GM12878 (cell line): Measurements from ENCODE around the gene TMEM184C. TPM values are rescaled to one million over a fixed set of nuclear protein-coding genes. Genes with fewer than 3 reads are reported as not detected.

ENCODE experiments used
- ATAC-seq: fragments of 200-7000 bp; cut with Tn5 transposase; 3 replicates; pipeline ENCODE4 v1.9.1; 2020; ENCODE audit warnings: mild to moderate bottlenecking, moderate library complexity
- BruUV-seq: library from RNA; stranded (reverse); fragments of 400-500 nt; replicated peaks from 2 replicates; lab custom pipeline; 2021; lab: Mats Ljungman, UMichigan
- CTCF ChIA-PET: fragments of 300-600 bp; sonication (Branson Sonifier 250); formaldehyde crosslinking; extraction: SDS; loops from one replicate; lab custom pipeline; 2021; ENCODE audit warnings: inconsistent platforms; lab: Yijun Ruan, JAX
- POLR2A ChIA-PET: fragments of 350-600 bp; formaldehyde crosslinking; extraction: SDS; loops from one replicate; lab custom pipeline; 2021; ENCODE audit warnings: inconsistent platforms; lab: Charles Lee
- RAD21 ChIA-PET: fragments of 300-600 bp; sonication (Branson Sonifier 250); formaldehyde crosslinking; loops from one replicate; lab custom pipeline; 2023; ENCODE audit warnings: antibody characterized with exemption; ENCODE audit not compliant: unreplicated experiment; lab: Charles Lee
- SMC1A ChIA-PET: fragments of 300-600 bp; sonication (Branson Sonifier 250); formaldehyde crosslinking; loops from one replicate; lab custom pipeline; 2023; ENCODE audit not compliant: unreplicated experiment, uncharacterized antibody; lab: Charles Lee
- DNase-seq: peaks from one replicate; pipeline ENCODE4 v3.0.0-alpha.2; 2011; ENCODE audit warnings: low read depth, low spot score
- FAIRE-seq: peaks from 3 replicates; lab custom pipeline; 2011; peaks lifted over from hg19 to GRCh38; lab: Jason Lieb, UNC
- H2AFZ ChIP-seq: 2 replicates; pipeline ENCODE4 v1.6.0; 2011; ENCODE audit warnings: low read depth, low read length, control low read depth; ENCODE audit not compliant: control insufficient read depth
- H3K27ac ChIP-seq: 2 replicates; pipeline ENCODE4 v1.5.1; 2011; ENCODE audit warnings: control low read depth; ENCODE audit not compliant: control insufficient read depth, insufficient read depth
- H3K27me3 ChIP-seq, 2 experiments: replicated peaks in 1 of 2; 2 replicates each; pipeline versions ENCODE4 v1.6.0 to v1.6.1; 2011; ENCODE audit warnings: low read length in 1 of 2; ENCODE audit not compliant: control insufficient read depth in 2 of 2, insufficient read depth in 2 of 2
- H3K36me3 ChIP-seq, 2 experiments: 2 replicates each; pipeline ENCODE4 v1.5.1; 2011; ENCODE audit warnings: low read length in 1 of 2; ENCODE audit not compliant: control insufficient read depth in 2 of 2, insufficient read depth in 2 of 2
- H3K4me1 ChIP-seq: 2 replicates; pipeline ENCODE4 v1.6.1; 2011; ENCODE audit warnings: mild to moderate bottlenecking, low read length, moderate library complexity, mixed read lengths; ENCODE audit not compliant: control insufficient read depth, insufficient read depth
- H3K4me2 ChIP-seq: 2 replicates; pipeline ENCODE4 v1.6.0; 2011; ENCODE audit warnings: control low read depth; ENCODE audit not compliant: control insufficient read depth, insufficient read depth
- H3K4me3 ChIP-seq: fragments of 200-600 bp; sonication (generic); 2 replicates; pipeline ENCODE4 v1.5.1; 2016
- H3K79me2 ChIP-seq: 2 replicates; pipeline ENCODE4 v1.6.0; 2011; ENCODE audit warnings: low read length; ENCODE audit not compliant: control insufficient read depth, insufficient read depth
- H3K9ac ChIP-seq: 2 replicates; pipeline ENCODE4 v1.8.0; 2011; ENCODE audit warnings: low read length, control low read depth, mixed read lengths; ENCODE audit not compliant: control insufficient read depth, insufficient read depth
- H3K9me3 ChIP-seq: replicated peaks from 3 replicates; pipeline ENCODE4 v1.5.1; 2011; ENCODE audit warnings: mild to moderate bottlenecking, low read length; ENCODE audit not compliant: control insufficient read depth, insufficient read depth
- H4K20me1 ChIP-seq: 2 replicates; pipeline ENCODE4 v1.6.0; 2011; ENCODE audit not compliant: control insufficient read depth, insufficient read depth
- ATF7 ChIP-seq: fragments of 450-650 bp; IDR thresholded peaks from 2 replicates; pipeline ENCODE4 v1.6.1; 2016; ENCODE audit warnings: low read depth, mild to moderate bottlenecking
- BHLHE40 ChIP-seq, 2 experiments: fragments of 450-650 bp in 1 of 2; IDR thresholded peaks; 2 replicates each; pipeline ENCODE4 v1.6.1; 2011 to 2017; ENCODE audit warnings: low read depth in 2 of 2, borderline replicate concordance in 1 of 2, improper control_type of control experiment in 1 of 2, low read length in 1 of 2, mild to moderate bottlenecking in 1 of 2
- JUNB ChIP-seq: IDR thresholded peaks from 2 replicates; pipeline ENCODE4 v1.6.1; 2016; ENCODE audit warnings: antibody characterized with exemption, mild to moderate bottlenecking
- LARP7 ChIP-seq: fragments of 450-650 bp; IDR thresholded peaks from 2 replicates; pipeline ENCODE4 v1.6.1; 2017; ENCODE audit warnings: mild to moderate bottlenecking
- RAD51 ChIP-seq: fragments of 450-650 bp; IDR thresholded peaks from 2 replicates; pipeline ENCODE4 v1.6.1; 2016; ENCODE audit warnings: moderate library complexity, mild to moderate bottlenecking, inconsistent platforms
- ZBTB33 ChIP-seq: fragments of 450-650 bp; IDR thresholded peaks from 2 replicates; pipeline ENCODE4 v1.6.1; 2017; ENCODE audit warnings: mild to moderate bottlenecking
- WGBS: methylation state at CpG from one replicate; pipeline ENCODE4 v1.1.6; 2016; ENCODE audit warnings: low lambda C conversion rate; ENCODE audit not compliant: insufficient replicate concordance, insufficient coverage; ENCODE audit errors: missing lambda C conversion rate; 5-methylcytosine and 5-hydroxymethylcytosine counted together
- in situ Hi-C: fragments of 300-500 bp; cut with MboI; formaldehyde crosslinking; loops from 9 replicates; pipeline ENCODE4 v1.14.3; 2018; ENCODE audit warnings: mixed read lengths
- intact Hi-C: fragments of 100-400 bp; cut with micrococcal nuclease; formaldehyde crosslinking; loops from one replicate; pipeline ENCODE4 v1.14.2; 2022; ENCODE audit not compliant: unreplicated experiment
- polyA plus RNA-seq, 11 experiments: library from polyadenylated mRNA; depleted of rRNA in 4 of 11; unstranded in 6 of 11; stranded (reverse) in 5 of 11; fragments of >200 nt; fragmentation: Nextera tagmentation in 4 of 11; fragmentation: Illumina TruSeq in 1 of 11; extraction: Ambion mirVana in 4 of 11; extraction: Trizol in 1 of 11; gene quantifications; 1 replicate in 1 of 11; 2 replicates in 10 of 11; pipeline versions ENCODE4 v1.2.1 to v1.2.3, GENCODE V29; 2011 to 2016; ENCODE audit warnings: inconsistent platforms in 2 of 11, missing spikeins in 2 of 11, low read depth in 1 of 11
- total RNA-seq, 4 experiments: library from RNA; depleted of rRNA in 3 of 4; stranded (reverse); fragments of >200 nt in 3 of 4; fragmentation: Illumina TruSeq in 1 of 4; extraction: Trizol in 1 of 4; gene quantifications; 2 replicates each; pipeline versions ENCODE4 v1.2.1 to v1.2.3, GENCODE V29; 2013 to 2021

TMEM184C gene
- total and polyA plus RNA-seq, 10 of the 15 experiments (the other 5 are each of a cell fraction or from before 2014, with no cell fraction given), result 3.4 to 22.6 (median 18.2) TPM

DNA sequence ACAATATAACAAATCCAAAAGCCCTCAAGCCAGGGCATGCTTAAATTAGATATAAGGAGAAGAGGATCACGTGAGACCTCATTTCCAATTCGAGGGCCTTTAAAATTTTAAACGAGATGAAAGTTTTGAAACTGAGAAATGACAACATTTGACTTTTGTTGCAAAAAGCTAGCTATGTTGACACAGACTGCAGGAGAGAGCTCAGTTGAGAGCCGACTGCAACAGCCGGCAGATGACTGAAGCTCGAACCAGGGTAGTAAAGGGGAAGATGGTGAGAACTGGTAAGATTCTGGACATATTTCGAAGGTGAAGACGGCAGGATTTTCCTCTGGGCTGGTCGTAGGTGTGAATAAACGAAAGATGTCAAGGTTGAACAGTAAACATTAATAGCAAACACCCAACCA lies 66.0 kb downstream of the TMEM184C start:
- RAD21 ChIA-PET, result interaction anchor here (0.7 to 2.7 kb wide), 7 partner anchors 49 to 183 kb away, joined by 3 to 26 read pairs (median 4); partner anchors contain the start of genes ARHGAP10 and TMEM184C
- Histone ChIP-seq H4K20me1 (no peaks in the 10 kb centered on the region), H3K9ac (peak overlapping the region; percentile 72), H3K4me2 (peak overlapping the region; percentile 68), H3K4me3 (peak overlapping the region; percentile 90), H3K4me1 (peaks cover 3% of the 10 kb centered on the region), H3K27me3 (no peaks in the 10 kb centered on the region), H3K79me2 (peaks cover 22% of the 10 kb centered on the region), H3K27ac (peak overlapping the region; percentile 65), H2AFZ (peak overlapping the region; percentile 90), H3K36me3 (peaks cover 1 to 5% of the 10 kb centered on the region in 2 experiments; a peak in 2 of 4 replicates), H3K9me3 (no peaks in the 10 kb centered on the region; the same call in 2 of the 3 replicates)
- ATAC-seq (peak; percentile 40), DNase-seq (no peak), FAIRE-seq (peak; percentile 23)
- in situ Hi-C loops, result no loop called here
- no TSS peak for BruUV-seq
- POLR2A ChIA-PET, result interaction anchor here (0.6 to 2.0 kb wide), 10 partner anchors 9 to 172 kb away, joined by 3 to 11 read pairs (median 4); partner anchors contain the start of genes ARHGAP10 and TMEM184C
- intact Hi-C loops, result no loop called here
- SMC1A ChIA-PET, result interaction anchor here (0.6 to 3.4 kb wide), 8 partner anchors 25 to 377 kb away, joined by 3 to 28 read pairs (median 8); partner anchors contain the start of gene TMEM184C
- no peak for TF ChIP-seq ZBTB33
- peak in 1 of 2 experiments; percentile 63; a peak in 2 of 4 replicates for TF ChIP-seq BHLHE40 (IDR thresholded peaks at IDR 0.05; ENCODE audit: borderline replicate concordance in 1 of 2, low read depth in 2 of 2, low read length in 1 of 2)
- no peak for TF ChIP-seq JUNB
- no peak for TF ChIP-seq LARP7
- peak; percentile 64 for TF ChIP-seq RAD51
- no peak for TF ChIP-seq ATF7
- CTCF ChIA-PET, result interaction anchor here (0.5 to 3.1 kb wide), 5 partner anchors 14 to 183 kb away, joined by 3 to 44 read pairs (median 4); no protein-coding TSS in a partner anchor
- WGBS, result under 1% methylated on average over 10 of the region's 10 CpGs
